Stimulated activated CD4-positive, alpha-beta T cell treated with anti-CD3 and anti-CD28 coated beads, Interleukin-15, amount 100 ng/mL, for 1 hour (primary cell): ENCODE measurements around the gene PDIA6.

Source experiments
- DNase-seq, 2 donors: peaks; one replicate each; pipeline ENCODE4 v3.0.0-alpha.2; 2020; ENCODE audit warnings: low read depth in 1 of 2, low spot score in 1 of 2

The PDIA6 gene, protein sequence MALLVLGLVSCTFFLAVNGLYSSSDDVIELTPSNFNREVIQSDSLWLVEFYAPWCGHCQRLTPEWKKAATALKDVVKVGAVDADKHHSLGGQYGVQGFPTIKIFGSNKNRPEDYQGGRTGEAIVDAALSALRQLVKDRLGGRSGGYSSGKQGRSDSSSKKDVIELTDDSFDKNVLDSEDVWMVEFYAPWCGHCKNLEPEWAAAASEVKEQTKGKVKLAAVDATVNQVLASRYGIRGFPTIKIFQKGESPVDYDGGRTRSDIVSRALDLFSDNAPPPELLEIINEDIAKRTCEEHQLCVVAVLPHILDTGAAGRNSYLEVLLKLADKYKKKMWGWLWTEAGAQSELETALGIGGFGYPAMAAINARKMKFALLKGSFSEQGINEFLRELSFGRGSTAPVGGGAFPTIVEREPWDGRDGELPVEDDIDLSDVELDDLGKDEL

DNA sequence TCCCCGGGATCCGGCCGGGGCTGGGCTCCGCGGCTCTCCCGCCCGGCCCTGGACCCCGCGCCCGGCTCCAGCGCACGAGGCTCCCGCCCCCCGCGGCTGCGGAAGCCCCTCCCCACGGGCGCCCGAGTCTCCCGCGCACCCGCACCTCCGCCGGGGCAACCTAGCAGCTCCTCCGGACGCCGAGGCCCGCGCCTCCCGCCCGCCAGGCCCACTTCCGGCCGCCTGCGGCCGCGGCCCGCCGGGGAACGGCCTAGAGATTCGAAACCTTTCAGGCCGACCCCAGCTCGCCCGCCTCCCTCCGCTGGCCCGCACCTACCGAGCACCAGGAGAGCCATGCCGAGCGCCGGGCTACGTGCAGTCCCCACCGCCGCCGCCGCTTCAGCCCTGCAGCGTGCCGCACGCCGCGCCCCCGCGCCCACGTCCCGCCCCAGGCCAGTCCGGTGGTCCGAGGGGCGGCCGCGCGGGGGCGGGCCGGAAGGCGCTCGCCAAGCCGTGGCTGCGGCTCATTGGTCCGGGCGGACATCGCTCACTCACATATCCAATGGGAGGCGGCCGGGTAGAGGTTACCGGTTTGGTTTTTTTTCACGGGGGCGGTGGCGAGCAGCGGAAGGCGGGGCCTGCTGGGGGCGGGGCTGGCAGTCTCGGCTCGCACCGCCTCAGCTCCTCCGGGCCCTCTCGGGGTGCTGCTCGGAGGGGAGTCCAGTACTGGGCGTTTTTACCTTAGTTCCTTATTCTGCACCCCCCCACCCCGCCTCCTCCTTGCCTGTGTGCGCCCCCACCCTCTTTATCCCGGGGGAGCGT, at the start of gene PDIA6:
PDIA6 (minus strand) TSS at position 424 of the 801 bp plus-strand sequence; CDS start at position 335, 89 bp downstream.
- peak; percentile 86 to 88 for DNase-seq

DNA sequence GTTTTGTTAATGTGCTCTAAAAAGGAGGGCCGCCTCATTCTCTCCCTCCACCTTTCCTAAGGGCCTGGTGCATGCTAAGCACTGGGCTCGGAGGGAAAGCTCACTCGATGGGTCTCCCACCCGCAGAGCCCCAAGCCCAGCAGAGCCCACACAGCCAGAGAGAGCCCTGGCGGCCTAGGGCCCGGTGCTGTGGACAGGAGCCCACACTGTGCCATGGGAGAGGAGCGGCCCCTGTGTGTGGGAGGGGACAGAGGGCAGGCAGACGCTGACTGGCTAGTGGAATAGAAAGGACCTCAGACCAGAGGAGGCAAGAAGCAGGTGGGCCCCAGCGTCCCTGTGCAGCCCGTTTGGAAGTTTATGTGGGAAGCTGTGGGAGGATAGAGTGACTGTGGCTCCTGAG, 49.7 kb upstream of the PDIA6 start:
- DNase-seq, result no peak

DNA sequence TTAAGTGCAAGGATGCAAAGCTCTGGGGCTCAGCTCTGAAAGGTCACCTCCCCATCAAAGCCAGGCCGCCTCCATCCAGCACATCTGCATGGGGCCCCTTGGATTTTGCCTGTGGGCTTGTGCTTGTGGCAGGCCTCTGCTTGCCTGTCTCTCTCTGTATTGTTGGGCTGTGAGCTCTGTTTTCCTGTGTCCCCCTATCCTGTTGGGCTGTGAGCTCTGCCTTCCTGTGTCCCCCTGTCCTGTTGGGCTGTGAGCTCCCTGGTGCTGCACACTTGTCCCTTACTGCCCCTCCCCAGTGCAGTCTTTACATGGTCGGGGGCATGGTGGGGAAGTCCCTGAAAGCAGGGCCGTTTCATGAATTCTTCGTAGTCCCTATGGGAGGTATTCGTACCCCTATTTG, 49.2 kb upstream of the PDIA6 start:
- no peak for DNase-seq

DNA sequence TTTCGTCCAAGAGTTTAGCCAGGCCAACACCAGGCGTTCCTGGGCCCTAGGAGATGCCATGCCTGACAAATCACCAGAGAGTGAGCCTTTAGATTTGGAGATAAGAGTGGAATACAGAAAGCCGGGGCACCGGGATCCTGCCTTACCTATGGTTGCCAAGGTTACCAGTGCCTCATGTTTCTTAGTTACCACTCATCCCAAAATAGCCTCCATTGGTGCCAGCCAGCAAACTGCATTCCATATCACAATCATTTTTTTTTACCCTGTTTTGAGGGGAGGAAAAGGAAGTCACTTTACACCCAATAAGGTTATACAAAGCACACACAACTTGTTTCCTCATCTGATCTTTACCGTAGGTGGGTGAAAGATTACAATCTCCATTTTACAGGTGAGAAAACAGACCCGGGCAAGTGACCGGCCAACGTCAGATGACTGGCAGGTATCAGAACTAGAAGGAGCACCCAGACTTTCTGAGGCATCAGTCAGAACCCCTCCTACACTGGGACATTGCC, 48.3 kb upstream of the PDIA6 start:
- no peak for DNase-seq

DNA sequence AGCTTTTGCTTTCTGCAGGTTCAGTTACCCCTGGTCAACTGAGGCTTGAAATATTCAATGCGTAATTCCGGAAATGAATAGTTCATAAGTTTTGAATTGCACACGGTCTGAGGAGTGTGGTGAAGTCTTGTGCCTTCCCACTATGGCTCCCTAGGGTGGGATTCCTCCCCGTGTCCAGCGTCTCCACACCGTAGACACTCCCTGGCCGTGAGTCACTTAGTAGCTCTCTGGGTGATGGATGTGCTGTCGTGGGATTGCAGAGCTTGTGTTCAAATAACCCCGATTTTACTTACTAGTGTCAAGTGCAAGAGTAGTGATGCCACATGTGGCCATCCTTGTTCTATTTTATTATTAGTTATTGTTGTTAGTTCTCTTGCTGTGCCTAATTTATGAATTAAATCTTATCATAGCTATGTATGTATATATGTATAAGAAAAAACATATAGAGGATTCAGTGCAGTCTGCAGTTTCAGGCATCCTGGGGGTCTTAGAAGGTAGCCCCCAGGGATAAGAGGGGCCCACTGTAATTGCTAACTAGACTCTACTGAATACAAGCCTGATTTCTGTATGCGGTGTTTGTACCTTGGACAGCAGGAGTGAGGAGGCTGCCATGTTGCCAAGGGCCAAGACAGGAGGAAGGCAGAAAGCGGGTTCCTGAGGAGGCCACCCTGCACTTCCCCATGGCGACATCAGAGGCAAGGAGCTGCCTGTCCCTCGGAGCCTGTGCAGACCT, 47.7 kb upstream of the PDIA6 start:
- DNase-seq, result no peak

DNA sequence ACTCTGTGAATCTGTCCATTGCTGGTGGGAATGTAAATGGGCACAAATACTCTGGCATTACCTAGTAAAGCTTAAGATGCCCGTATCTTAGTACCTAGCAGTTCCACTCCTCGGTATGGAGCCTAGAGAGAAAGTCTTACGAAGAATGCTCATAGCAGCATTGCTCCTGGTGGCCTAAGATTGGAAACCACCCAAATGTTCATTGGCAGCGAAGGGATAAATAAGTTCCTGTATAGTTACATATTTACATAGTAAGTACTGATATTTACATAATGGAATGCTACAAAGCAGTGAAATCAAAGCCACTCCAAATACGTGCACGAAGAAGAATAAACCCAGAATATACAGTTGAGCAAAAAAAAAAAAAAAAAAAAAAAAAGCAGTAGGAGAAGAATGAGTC, 46.7 kb upstream of the PDIA6 start:
- no peak for DNase-seq

DNA sequence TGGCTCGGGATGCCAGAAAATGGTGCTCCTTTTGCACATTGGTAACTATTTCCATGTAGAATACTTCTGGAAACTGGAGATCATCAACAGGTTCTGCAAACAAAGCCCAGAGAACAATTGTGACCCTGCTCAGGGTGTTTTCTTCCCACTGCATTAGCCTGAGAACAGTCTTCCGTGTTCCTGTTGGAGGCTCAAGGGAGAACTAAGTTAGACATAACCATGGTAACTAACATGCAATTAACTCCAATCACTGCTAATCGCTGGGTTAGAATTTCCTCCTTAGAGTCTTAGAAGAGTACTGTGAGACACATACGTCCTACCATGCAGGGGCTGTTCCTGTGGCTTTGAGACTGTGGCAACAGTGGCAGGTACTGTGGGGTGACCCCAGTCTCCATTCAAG, 36.0 kb upstream of the PDIA6 start:
- DNase-seq, result no peak

DNA sequence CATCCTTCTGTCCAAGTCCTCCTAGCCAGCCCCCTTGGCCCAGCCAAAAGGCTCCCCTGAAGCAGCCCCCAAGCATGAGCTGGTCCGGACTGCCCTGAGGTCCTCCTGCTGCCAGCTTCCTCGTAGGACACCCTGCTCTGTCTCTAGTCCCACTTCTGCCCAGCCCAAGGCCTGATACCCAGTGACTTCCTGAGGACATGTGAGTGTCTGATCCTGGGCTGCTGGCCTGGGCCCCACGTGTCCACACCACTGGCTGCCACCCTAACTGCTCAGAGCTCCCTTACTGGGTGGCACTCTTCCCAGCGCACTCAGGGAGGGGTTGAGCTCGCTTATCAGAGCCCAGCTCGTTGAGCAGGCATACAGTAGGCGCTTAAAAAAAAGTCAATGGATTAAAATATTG, 34.4 kb upstream of the PDIA6 start:
- no peak for DNase-seq

DNA sequence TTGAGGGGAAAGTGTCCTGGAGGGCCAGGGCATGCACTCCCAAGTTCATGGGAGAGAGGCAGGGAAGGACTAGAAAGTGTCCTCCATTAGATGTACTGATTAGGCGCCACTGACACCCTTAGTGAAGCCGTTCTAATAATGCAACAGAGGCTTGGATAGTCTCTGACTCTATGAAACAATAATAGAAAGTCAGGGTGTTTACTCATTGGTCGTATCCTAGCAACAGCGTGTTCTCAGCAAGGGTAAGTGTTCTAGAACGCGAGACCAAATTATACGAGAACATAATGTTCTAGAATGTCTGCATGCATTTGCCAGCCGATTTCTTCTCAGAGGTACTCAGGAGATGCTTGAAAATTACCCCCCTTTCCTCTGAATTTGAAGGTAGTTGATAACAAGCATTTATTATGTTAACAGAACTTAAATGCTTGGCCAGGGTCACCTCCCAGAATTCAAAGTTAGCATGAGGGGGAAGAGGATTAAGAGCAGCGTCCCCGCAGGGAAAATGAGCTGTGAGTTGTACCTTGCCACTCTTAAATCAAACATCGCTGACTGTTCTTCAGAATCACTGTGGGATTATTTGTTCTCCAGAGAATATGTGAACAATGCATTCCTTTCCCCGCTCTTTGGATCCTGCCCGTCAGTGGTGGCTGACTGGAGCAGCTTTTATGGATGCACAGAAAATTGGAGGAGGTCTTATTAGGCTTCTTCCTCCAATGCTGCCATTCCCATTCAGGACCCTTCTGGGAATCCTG, 33.7 kb upstream of the PDIA6 start:
- DNase-seq, result no peak

DNA sequence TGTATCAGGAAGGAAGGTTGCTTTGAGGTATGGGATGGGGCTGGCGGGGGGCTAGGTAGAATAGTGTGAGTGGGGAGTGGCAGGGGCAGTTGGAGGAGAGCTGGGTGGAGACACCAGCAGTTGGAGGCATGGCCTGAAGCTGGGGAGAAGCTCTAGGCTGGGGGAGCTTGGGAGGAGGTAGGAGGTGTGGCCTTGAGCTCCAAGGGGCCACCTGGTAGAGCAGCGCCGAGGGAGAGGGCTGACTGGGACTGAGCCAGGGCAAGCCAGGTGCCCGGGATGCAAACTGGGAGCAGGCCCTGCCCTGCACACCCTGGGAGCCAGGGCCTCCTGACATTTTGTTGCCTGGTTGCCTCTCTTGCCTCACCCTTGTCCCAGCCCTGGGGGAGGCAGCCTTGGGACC, 33.1 kb upstream of the PDIA6 start:
- no peak for DNase-seq

DNA sequence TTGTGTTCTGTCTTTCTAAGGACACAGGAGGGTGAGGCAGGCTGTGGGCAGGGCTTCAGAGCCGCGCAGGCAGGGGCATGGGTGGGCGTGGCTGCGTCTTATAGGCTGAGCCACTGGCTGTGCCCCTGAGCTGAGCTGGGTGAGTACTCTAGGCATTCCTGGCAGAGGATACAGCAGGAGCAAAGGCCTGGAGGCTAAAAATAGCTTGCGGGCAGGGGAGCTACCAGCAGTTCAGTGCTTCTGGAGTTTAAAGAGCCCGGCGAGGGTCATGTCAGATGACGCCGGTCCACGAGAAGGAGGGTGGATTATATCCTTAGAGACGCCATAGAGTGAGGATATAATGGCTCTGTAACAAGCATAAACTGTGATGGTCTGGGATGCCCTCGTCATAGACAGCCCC, 31.5 kb upstream of the PDIA6 start:
- no peak for DNase-seq

DNA sequence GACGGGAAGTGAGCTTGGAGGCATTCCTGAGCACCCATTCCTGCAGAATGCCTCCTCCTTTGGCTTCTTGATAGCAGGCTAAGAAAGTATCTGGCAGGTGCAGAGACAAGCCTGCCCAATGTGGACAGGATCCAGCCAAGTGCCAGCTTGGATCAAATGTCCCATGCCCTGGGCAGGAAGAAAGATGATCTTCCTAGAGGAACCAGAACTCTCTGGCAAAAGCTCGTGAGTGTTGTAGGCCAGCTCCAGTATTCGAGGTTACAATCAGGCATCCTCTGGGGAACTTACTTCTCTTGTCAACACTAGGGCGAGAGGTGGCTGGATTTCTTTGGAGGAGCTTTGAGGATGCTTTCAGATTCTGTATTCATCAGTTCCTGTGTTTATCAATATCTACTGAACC, 29.9 kb upstream of the PDIA6 start:
- DNase-seq, result no peak

DNA sequence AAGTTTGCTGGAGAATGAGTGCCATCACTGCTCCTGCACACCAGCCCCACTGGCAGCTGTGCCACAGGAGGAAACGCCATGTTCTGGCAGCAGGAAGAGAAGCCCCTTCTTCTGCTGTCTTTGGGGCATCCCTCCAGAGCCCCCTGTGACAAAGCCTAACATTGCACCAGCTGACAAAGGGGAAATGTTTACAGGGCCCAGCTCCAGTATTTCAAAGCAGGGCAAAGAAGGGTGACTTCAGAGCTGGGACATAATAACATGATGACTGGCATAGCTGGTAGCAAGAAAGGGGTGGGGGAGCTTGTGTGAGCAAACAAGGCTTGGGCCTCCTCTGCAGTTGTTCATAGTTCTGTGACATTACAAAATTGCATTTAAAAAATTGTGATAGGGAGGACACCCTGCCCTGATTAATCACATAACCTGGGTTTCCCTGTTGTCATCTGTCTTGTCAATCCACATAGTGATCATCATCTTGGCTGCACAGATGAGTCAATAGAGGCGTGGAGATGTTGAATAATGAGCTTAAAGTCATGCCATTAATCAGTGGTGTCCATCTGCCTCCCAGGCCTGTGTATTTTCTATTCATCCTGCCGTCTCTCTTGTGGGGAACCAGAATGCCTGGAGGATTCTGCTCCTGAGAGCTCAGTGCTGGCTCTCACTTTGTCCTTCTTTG, 29.1 kb upstream of the PDIA6 start:
- no peak for DNase-seq

DNA sequence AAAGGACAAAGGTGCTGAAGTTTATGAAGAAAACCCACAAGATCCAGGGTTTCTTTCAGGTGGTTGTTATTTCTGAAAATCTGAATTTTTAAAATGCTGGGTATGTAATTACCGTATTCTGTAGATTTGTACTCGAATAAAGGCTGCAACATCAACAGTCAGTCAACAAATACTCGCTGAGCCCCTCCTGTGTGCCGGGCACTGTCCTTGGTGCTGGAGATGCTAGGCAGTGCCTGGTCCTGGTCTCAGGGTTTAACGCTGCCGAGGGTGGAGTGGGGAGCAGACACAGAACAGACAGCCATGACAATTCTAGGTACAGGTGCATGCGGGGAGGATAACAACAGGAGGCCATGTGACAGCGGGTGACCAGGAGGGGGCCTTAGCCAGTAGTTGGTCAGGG, 27.2 kb upstream of the PDIA6 start:
- no peak for DNase-seq

DNA sequence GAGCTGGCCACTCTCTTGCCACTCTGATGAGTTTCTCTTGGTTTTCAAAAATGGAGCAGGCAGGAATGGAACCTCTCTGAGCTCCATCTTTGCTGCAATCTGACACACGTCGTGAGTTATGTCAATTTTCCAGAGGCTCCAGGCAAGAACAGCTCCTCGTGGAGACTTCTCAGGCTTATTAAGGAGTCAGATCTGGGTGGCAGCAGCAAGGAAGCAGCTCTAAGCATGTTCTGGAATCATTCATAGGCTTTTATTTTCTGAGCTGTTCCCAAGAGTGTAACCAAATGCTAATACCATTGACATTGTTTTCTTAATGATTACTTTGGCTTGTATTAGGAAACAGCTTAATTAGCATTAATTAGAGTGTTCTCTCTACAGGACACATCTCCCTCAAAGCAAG, 26.1 kb upstream of the PDIA6 start:
- DNase-seq, result no peak

DNA sequence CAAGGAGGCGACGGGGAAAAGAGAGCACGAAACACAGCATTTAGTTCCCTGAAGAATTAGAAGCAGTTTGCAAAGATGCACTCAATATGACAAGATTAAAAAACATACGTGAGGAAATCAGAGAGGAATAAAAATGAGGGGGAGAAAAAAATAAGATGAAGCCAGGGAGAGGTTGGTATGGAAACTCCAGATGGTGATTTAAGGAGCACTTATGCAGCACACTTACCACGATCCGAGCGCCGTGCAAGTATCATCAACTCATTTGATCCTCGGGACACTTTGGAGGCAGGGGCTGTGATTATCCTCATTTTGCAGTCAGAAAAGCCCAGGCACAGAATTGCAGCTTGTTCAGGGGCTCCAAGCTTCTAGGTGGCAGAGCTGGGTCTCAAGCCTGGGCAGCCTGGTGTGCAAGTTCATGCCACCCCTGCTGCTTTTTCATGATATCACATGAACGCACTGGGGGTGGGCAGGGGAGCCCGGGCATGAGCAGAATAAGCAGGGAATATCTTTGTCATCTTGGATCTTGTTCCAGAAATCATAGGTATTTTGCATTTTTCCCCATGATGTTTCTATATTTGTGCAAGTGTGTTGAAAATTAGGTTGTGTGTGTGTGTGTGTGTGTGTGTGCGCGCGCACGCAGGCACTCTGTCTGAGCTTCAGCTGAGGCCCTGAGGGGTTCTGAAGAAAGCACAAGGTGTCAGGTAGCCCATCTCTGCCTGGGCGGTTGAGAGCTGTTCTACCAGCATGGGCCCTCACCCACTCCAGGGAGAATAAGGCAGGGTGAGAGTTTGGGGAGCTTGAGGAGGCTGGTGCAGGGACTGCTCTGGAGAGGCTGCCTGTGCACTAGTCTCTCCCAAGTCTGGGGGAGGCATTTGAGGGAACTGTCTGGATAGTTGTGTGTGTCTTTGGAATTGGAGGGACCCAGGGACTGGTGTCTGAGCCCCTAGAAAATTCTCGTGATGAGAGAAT, 25.0 kb upstream of the PDIA6 start:
- no peak for DNase-seq

DNA sequence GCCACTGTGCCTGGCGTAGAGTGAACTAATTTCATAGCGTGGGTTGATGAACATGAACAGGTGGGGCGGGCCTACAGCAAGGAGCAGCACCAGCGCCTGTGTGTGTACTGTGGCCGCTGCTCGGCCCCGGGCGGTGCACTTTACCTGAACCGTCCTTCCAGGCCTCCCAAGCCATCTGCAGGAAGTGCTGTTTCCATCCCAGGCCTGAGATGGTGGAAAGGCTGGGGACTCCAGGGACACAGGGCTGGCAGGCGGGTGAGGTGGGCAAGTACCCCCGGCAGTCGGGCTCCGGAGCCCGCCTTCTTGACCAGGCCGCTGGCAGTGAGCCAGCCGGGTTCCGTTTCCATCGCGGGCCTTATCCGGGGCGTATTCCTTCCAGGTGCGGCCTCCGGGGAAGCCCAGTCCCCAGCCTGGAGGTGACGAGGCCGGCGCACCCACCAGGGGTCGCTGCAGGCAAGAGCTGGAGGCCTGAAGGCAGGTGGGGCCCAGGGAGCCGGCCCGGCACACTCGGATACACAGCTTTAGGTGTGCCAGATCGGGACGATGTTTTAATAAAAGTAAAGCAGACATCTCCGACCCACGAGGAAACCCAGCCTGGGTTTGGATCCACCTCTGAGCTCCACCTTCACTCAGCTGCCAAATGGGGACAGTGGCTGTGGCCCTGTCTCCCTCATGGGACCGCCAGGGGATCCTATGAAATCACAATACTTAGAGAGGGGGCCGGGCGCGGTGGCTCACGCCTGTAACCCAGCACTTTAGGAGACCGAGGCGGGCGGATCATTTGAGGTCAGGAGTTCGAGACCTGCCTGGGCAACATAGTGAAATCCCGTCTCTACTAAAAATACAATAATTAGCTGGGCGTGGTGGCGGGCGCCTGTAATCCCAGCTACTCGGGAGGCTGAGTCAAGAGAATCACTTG, 22.7 kb upstream of the PDIA6 start:
- DNase-seq, result peak; percentile 49 to 79

DNA sequence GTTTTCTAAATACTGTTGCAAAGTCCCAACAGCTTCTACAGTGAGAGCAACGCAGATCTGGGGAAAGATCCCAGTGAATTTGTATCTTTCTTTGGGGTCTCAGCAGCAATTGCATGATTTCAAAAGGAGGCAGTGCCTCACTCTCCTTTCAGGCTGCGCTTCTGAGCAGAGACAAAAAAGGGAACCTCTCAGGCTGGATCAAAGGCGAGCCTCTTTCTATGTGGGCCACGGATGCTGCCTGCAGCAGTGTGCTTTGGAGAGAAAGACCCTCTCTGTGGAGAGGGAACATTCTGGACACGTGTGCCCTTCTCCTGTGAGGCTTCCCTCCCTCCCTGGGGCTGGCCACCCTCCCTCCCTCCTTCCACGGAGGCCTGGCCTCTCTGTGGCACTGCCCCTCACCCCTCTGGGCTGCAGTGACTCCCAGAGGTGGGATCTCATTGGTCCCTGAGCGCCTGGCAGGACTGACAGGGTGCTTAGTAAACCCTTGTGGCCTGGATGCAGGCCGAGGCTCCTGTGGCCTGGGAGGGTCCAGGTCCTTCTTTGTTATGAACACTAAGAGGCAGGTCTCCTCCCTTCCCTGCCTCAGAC, 21.6 kb upstream of the PDIA6 start:
- DNase-seq, result no peak
